Ovary (tissue), 9 donors: ENCODE measurements around the gene CDC34. TPM values are rescaled to one million over a fixed set of nuclear protein-coding genes. Genes with fewer than 3 reads are reported as not detected.
A peak's percentile ranks its signal among the peaks of the same experiment; 100 is the strongest.

Experiments used
- DNase-seq, 5 donors: peaks; one replicate each; pipeline ENCODE4 v3.0.0-alpha.2; 2019 to 2020
- H3K27ac ChIP-seq, 2 donors: fragments of 200-600 bp; one replicate each; pipeline versions ENCODE4 v1.5.1 to v1.8.0; 2019 to 2022
- H3K27me3 ChIP-seq: fragments of 200-600 bp; one replicate; pipeline ENCODE4 v1.8.0; 2022
- H3K36me3 ChIP-seq: fragments of 200-600 bp; sonication (generic); one replicate; pipeline ENCODE4 v1.5.1; 2019
- H3K4me1 ChIP-seq: one replicate; pipeline ENCODE4 v1.8.1; 2013; ENCODE audit warnings: mild to moderate bottlenecking, moderate library complexity; ENCODE audit not compliant: insufficient read depth
- H3K4me3 ChIP-seq: fragments of 200-600 bp; sonication (generic); one replicate; pipeline ENCODE4 v1.5.1; 2017
- H3K9me3 ChIP-seq, 2 donors: fragments of 200-600 bp in 1 of 2; sonication (generic) in 1 of 2; one replicate each; pipeline versions ENCODE4 v1.5.1 to v1.8.1; 2013 to 2019; ENCODE audit warnings: mild to moderate bottlenecking in 1 of 2, moderate library complexity in 1 of 2
- EP300 ChIP-seq: sonication (generic); formaldehyde crosslinking; IDR thresholded peaks from one replicate; pipeline ENCODE4 v1.6.1; 2017; ENCODE audit warnings: antibody characterized with exemption
- POLR2A ChIP-seq: fragments of 450-650 bp; IDR thresholded peaks from one replicate; pipeline ENCODE4 v1.6.1; 2017; ENCODE audit warnings: antibody characterized with exemption, mild to moderate bottlenecking, moderate library complexity
- WGBS, 3 donors: extraction: QIAGEN DNeasy Blood & Tissue Kit in 1 of 3; methylation state at CpG; one replicate each; pipeline versions ENCODE4 v1.1.5 to v1.1.7; 2013 to 2017; 5-methylcytosine and 5-hydroxymethylcytosine counted together
- intact Hi-C, 4 donors: fragments of 100-400 bp; cut with DNase I; formaldehyde crosslinking; loops; one replicate each; pipeline versions ENCODE4 v1.11.0 to v1.15.1; 2022 to 2023
- polyA plus RNA-seq, 2 donors: library from polyadenylated mRNA; stranded (reverse); fragments of 200-250 nt in 1 of 2; fragments of 350-450 nt in 1 of 2; fragmentation: Illumina TruSeq in 1 of 2; extraction: RNeasy Lipid Tissue Mini Kit (QIAGEN cat#74804) in 1 of 2; gene quantifications; one replicate each; pipeline ENCODE4 v1.2.3, GENCODE V29; 2013 to 2014
- total RNA-seq, 7 donors: library from RNA; depleted of rRNA in 2 of 7; stranded (reverse); fragments of >200 nt in 2 of 7; fragmentation: NEBNext Ultra II Directional in 3 of 7; extraction: Animal tissue kit (Norgen Biotek cat#: 25700) in 3 of 7; gene quantifications; one replicate each; pipeline versions ENCODE4 v1.1.0 to v1.2.4, GENCODE V29; 2016 to 2023
- TF ChIP-seq, protein P1 (sequence below), 3 donors: fragments of 450-650 bp in 2 of 3; fragments of 200-600 bp in 1 of 3; IDR thresholded peaks; one replicate each; pipeline versions ENCODE4 v1.5.1 to v1.8.0; 2016 to 2022; ENCODE audit warnings: antibody characterized with exemption in 3 of 3, mild to moderate bottlenecking in 1 of 3
- donor health status: DM: no; HTN: no; CAD: no; lungs with moderate emphysema.
- donor health status: DM: no; HTN: no; CAD: no.
- donor health status: Bipolar disorder and iron deficiency.
- donor health status: DM: yes; HTN: yes; CAD: no.
- donor health status: DM: no; HTN: no; CAD: no.
- donor health status: DM: yes; HTN: yes; CAD: no.

CDC34 gene
- total and polyA plus RNA-seq, 9 donors: 13.2 to 78.9 (median 56.1) TPM

GRCh38 chr19:498977-499623 lies 32.5 kb upstream of the CDC34 start:
- H3K27me3 ChIP-seq: peaks cover 3% of the 10 kb centered on the region
- no peak overlapping the region for H3K4me3 ChIP-seq
- intact Hi-C loops: no loop called here
- peaks cover 2% of the 10 kb centered on the region for H3K4me1 ChIP-seq
- WGBS, 3 donors: 70 to 75% (median 73%) methylated on average over 31 of the region's 31 CpGs
- no peaks in the 10 kb centered on the region for H3K36me3 ChIP-seq
- DNase-seq: no peak
- TF ChIP-seq, protein P1, sequence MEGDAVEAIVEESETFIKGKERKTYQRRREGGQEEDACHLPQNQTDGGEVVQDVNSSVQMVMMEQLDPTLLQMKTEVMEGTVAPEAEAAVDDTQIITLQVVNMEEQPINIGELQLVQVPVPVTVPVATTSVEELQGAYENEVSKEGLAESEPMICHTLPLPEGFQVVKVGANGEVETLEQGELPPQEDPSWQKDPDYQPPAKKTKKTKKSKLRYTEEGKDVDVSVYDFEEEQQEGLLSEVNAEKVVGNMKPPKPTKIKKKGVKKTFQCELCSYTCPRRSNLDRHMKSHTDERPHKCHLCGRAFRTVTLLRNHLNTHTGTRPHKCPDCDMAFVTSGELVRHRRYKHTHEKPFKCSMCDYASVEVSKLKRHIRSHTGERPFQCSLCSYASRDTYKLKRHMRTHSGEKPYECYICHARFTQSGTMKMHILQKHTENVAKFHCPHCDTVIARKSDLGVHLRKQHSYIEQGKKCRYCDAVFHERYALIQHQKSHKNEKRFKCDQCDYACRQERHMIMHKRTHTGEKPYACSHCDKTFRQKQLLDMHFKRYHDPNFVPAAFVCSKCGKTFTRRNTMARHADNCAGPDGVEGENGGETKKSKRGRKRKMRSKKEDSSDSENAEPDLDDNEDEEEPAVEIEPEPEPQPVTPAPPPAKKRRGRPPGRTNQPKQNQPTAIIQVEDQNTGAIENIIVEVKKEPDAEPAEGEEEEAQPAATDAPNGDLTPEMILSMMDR (IDR thresholded peaks at IDR 0.05): no peak
- TF ChIP-seq EP300 (no peak), POLR2A (no peak)
- no peak overlapping the region for H3K27ac ChIP-seq
- H3K9me3 ChIP-seq: no peaks in the 10 kb centered on the region

DNA sequence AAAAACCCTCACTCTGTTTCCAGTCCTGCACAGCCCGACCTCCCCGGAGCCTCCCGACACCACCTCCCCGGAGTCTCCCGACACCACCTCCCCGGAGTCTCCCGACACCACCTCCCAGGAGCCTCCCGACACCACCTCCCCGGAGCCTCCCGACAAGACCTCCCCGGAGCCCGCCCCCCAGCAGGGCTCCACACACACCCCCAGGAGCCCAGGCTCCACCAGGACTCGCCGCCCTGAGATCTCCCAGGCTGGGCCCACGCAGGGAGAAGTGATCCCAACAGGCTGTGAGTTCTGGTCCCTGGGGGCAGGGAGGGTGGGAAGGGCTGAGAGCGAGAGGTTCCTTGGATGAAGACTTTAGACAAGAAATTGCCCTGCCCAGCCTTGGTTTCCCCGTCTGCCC lies 29.9 kb upstream of the CDC34 start:
- WGBS, 3 donors: 73 to 78% (median 77%) methylated on average over 14 to 17 of the region's 17 CpGs

GRCh38 chr19:504616-505015 lies 26.9 kb upstream of the CDC34 start:
- TF ChIP-seq, protein P1 (IDR thresholded peaks at IDR 0.05): no peak
- TF ChIP-seq POLR2A (no peak), EP300 (no peak)
- no peak overlapping the region for H3K27ac ChIP-seq

More for the DNA sequence above, 29.9 kb upstream of the CDC34 start:
- DNase-seq: no peak
- Histone ChIP-seq H3K4me1 (no peaks in the 10 kb centered on the region), H3K36me3 (no peaks in the 10 kb centered on the region), H3K4me3 (no peak overlapping the region), H3K9me3 (no peaks in the 10 kb centered on the region), H3K27me3 (no peaks in the 10 kb centered on the region), H3K27ac (no peak overlapping the region)
- TF ChIP-seq POLR2A: no peak
- TF ChIP-seq EP300: no peak
- TF ChIP-seq, protein P1 (IDR thresholded peaks at IDR 0.05): no peak
- intact Hi-C loops: no loop called here

GRCh38 chr19:506404-507285 lies 24.9 kb upstream of the CDC34 start:
- Histone ChIP-seq H3K9me3 (no peaks in the 10 kb centered on the region), H3K4me3 (peak overlapping the region; percentile 94), H3K27ac (peak overlapping the region; percentile 70 to 94), H3K4me1 (peaks cover 6% of the 10 kb centered on the region), H3K36me3 (no peaks in the 10 kb centered on the region), H3K27me3 (no peaks in the 10 kb centered on the region)
- DNase-seq: peak in 4 of 5 donors; percentile 96 to 99 (median 99)
- intact Hi-C loops: no loop called here
- WGBS, 3 donors: 6 to 8% (median 6%) methylated on average over 47 to 48 of the region's 48 CpGs
- TF ChIP-seq POLR2A (peak; percentile 41), EP300 (no peak)
- TF ChIP-seq, protein P1 (IDR thresholded peaks at IDR 0.05): peak; percentile 94 to 99 (median 98)

More at GRCh38 chr19:504616-505015, 26.9 kb upstream of the CDC34 start:
- H3K9me3 ChIP-seq: no peaks in the 10 kb centered on the region
- no peak overlapping the region for H3K4me3 ChIP-seq
- no peak for DNase-seq
- H3K4me1 ChIP-seq: peaks cover 6% of the 10 kb centered on the region
- intact Hi-C loops: no loop called here
- no peaks in the 10 kb centered on the region for H3K36me3 ChIP-seq
- 81 to 86% (median 85%) methylated on average over 14 of the region's 14 CpGs for WGBS, 3 donors
- H3K27me3 ChIP-seq: no peaks in the 10 kb centered on the region
